Endothelial cell of umbilical vein (primary cell): ENCODE results near the gene FEZF2. TPM values are rescaled to one million over a fixed set of nuclear protein-coding genes. Genes with fewer than 3 reads are reported as not detected.
A peak's percentile ranks its signal among the peaks of the same experiment; 100 is the strongest.

Source experiments
- BruUV-seq: library from RNA; stranded (reverse); fragments of 400-500 nt; replicated peaks from 2 replicates; lab custom pipeline; 2021; lab: Mats Ljungman, UMichigan
- CTCF ChIA-PET: fragments of 300-600, 350-600 bp; sonication (Branson Sonifier 250); formaldehyde crosslinking; loops from one replicate; lab custom pipeline; 2021; ENCODE audit warnings: antibody characterized with exemption, inconsistent platforms; lab: Charles Lee
- POLR2A ChIA-PET: fragments of 300-600, 350-600 bp; sonication (Branson Sonifier 250); formaldehyde crosslinking; loops from one replicate; lab custom pipeline; 2021; ENCODE audit warnings: antibody characterized with exemption, inconsistent platforms; lab: Charles Lee
- DNase-seq: peaks from one replicate; pipeline ENCODE4 v3.0.0-alpha.2; 2011; ENCODE audit warnings: low read depth, low spot score
- FAIRE-seq: peaks from 2 replicates; lab custom pipeline; 2011; peaks lifted over from hg19 to GRCh38; lab: Jason Lieb, UNC
- H2AFZ ChIP-seq: 2 replicates; pipeline ENCODE4 v1.6.0; 2012; ENCODE audit warnings: low read depth, low read length, control low read depth, inconsistent platforms
- H3K27ac ChIP-seq: 2 replicates; pipeline ENCODE4 v1.5.1; 2011; ENCODE audit warnings: low read depth, mild to moderate bottlenecking, control low read depth, low read length, moderate library complexity; ENCODE audit not compliant: insufficient read depth
- H3K27me3 ChIP-seq, 2 experiments: 2 replicates each; pipeline versions ENCODE4 v1.6.0 to v1.6.1; 2011; ENCODE audit warnings: low read length in 2 of 2, mixed read lengths in 1 of 2; ENCODE audit not compliant: control insufficient read depth in 2 of 2, insufficient read depth in 2 of 2
- H3K36me3 ChIP-seq, 2 experiments: 2 replicates in 1 of 2; 3 replicates in 1 of 2; pipeline ENCODE4 v1.5.1; 2011; ENCODE audit warnings: low read length in 2 of 2, mild to moderate bottlenecking in 1 of 2, moderate library complexity in 1 of 2; ENCODE audit not compliant: control insufficient read depth in 2 of 2, insufficient read depth in 2 of 2; ENCODE audit errors: extremely low read depth in 1 of 2
- H3K4me1 ChIP-seq: 3 replicates; pipeline ENCODE4 v1.5.1; 2011; ENCODE audit warnings: mild to moderate bottlenecking, low read length; ENCODE audit not compliant: control insufficient read depth, insufficient read depth; ENCODE audit errors: extremely low read depth
- H3K4me2 ChIP-seq: 2 replicates; pipeline ENCODE4 v1.6.1; 2011; ENCODE audit warnings: low read length, control low read depth, mixed read lengths; ENCODE audit not compliant: insufficient read depth
- H3K4me3 ChIP-seq, 3 experiments: fragments of 200-600 bp in 1 of 3; sonication (generic), shearing (Covaris generic) in 1 of 3; replicated peaks in 1 of 3; 2 replicates each; pipeline ENCODE4 v1.5.1; 2011 to 2016; ENCODE audit warnings: control low read depth in 3 of 3, low read length in 3 of 3, mild to moderate bottlenecking in 2 of 3, inconsistent platforms in 1 of 3, low read depth in 1 of 3, moderate library complexity in 1 of 3; ENCODE audit not compliant: insufficient read depth in 1 of 3
- H3K79me2 ChIP-seq: 2 replicates; pipeline ENCODE4 v1.6.0; 2012; ENCODE audit warnings: low read length, inconsistent platforms; ENCODE audit not compliant: control insufficient read depth, insufficient read depth
- H3K9ac ChIP-seq: replicated peaks from 2 replicates; pipeline ENCODE3; 2011; ENCODE audit warnings: low read length, control low read depth; ENCODE audit not compliant: insufficient read depth; ENCODE audit errors: extremely low read depth
- H3K9me1 ChIP-seq: replicated peaks from 3 replicates; pipeline ENCODE4 v1.6.0; 2011; ENCODE audit warnings: mild to moderate bottlenecking, low read length; ENCODE audit not compliant: control insufficient read depth, insufficient read depth; ENCODE audit errors: extremely low read depth
- H3K9me3 ChIP-seq: replicated peaks from 2 replicates; pipeline ENCODE4 v1.5.1; 2012; ENCODE audit warnings: low read length, inconsistent platforms; ENCODE audit not compliant: control insufficient read depth, insufficient read depth
- H4K20me1 ChIP-seq: replicated peaks from 2 replicates; pipeline ENCODE3; 2011; ENCODE audit warnings: mild to moderate bottlenecking, low read length; ENCODE audit not compliant: control insufficient read depth, insufficient read depth; ENCODE audit errors: extremely low read depth
- EZH2 ChIP-seq: IDR thresholded peaks from 2 replicates; pipeline ENCODE4 v1.6.1; 2012; ENCODE audit warnings: borderline replicate concordance, low read depth, mild to moderate bottlenecking, moderate library complexity, low read length, inconsistent platforms; ENCODE audit not compliant: severe bottlenecking
- GATA2 ChIP-seq: IDR thresholded peaks from 2 replicates; pipeline ENCODE4 v1.7.0; 2011; ENCODE audit warnings: low read depth, mild to moderate bottlenecking, moderate library complexity, mixed read lengths, low read length; ENCODE audit not compliant: insufficient read length, insufficient read depth
- dilution Hi-C: fragments of 300-500 bp; cut with MboI; formaldehyde crosslinking; loops from one replicate; pipeline ENCODE4 v1.15.0; 2019; ENCODE audit warnings: low sequenced_read_pairs; ENCODE audit not compliant: extremely low pct_ligation_motif_present
- intact Hi-C: fragments of 100-400 bp; cut with micrococcal nuclease; formaldehyde crosslinking; loops from one replicate; pipeline ENCODE4 v1.10.0; 2022
- polyA plus RNA-seq, 4 experiments: library from polyadenylated mRNA; depleted of rRNA in 3 of 4; stranded (reverse) in 3 of 4; unstranded in 1 of 4; fragments of >200 nt; gene quantifications; 2 replicates each; pipeline versions ENCODE4 v1.2.1 to v1.2.3, GENCODE V29; 2011 to 2012; ENCODE audit warnings: missing spikeins in 1 of 4
- total RNA-seq: library from RNA; stranded (reverse); gene quantifications from 2 replicates; pipeline ENCODE4 v1.2.3, GENCODE V29; 2021
- TF ChIP-seq, protein P1 (sequence below), 2 donors: IDR thresholded peaks; 1 replicate in 1 of 2; 2 replicates in 1 of 2; pipeline ENCODE4 v1.5.1; 2011; ENCODE audit warnings: low read length in 2 of 2, mild to moderate bottlenecking in 2 of 2, moderate library complexity in 2 of 2, control low read depth in 1 of 2, inconsistent platforms in 1 of 2, low read depth in 1 of 2; ENCODE audit not compliant: insufficient read depth in 1 of 2; ENCODE audit errors: extremely low read depth in 1 of 2

FEZF2 gene
- total and polyA plus RNA-seq, 2 donors (not counting 3 experiments of a cell fraction or from before 2014, with no cell fraction given): not detected

DNA sequence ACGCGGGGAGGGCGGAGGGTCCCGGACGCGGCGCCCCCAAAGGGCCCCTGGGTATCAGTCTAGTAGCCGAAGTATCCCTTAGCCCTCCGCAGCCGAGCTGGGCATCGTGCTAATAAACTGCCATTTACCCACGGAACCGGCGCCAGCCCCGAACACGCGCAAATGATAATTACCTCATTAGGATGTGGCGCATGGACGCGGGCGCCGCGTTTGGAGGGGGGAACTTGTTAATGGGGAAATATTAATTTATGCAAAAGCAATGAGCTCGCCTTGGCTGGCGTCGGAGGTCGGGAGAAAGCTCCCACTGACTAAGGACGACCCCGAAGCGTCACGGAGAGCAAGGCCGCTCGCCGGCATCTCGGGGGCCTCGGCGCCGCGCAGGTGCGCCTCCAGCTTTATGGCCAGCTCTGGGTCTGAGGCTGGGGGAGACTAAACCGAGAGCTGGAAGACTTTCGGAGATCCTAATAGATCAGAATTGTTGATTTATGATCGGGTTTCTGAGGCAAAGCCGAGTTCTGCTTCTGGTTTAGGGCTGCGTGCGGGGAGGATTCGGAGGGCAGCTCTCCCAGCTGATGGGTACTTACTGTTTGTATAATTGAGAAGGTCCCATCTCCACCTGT lies 474 bp upstream of the FEZF2 start:
- no peak overlapping the region for H3K27ac ChIP-seq
- H4K20me1 ChIP-seq: no peaks in the 10 kb centered on the region
- H3K36me3 ChIP-seq: no peaks in the 10 kb centered on the region
- H2AFZ ChIP-seq: no peak overlapping the region
- intact Hi-C loops: no loop called here
- POLR2A ChIA-PET: no interaction called here
- no peaks in the 10 kb centered on the region for H3K79me2 ChIP-seq
- no peak for FAIRE-seq
- no TSS peak for BruUV-seq
- H3K9me1 ChIP-seq: no peaks in the 10 kb centered on the region
- DNase-seq: no peak
- H3K9ac ChIP-seq: no peak overlapping the region
- CTCF ChIA-PET: interaction anchor here (1.0 kb wide), 1 partner anchor 10 kb away, joined by 3 read pairs; no protein-coding TSS in a partner anchor
- dilution Hi-C loops: no loop called here
- no peaks in the 10 kb centered on the region for H3K4me1 ChIP-seq
- H3K4me2 ChIP-seq: peak overlapping the region; percentile 55
- peaks cover 89 to 98% of the 10 kb centered on the region in 2 experiments for H3K27me3 ChIP-seq
- TF ChIP-seq EZH2: peak; percentile 91
- TF ChIP-seq, protein P1, sequence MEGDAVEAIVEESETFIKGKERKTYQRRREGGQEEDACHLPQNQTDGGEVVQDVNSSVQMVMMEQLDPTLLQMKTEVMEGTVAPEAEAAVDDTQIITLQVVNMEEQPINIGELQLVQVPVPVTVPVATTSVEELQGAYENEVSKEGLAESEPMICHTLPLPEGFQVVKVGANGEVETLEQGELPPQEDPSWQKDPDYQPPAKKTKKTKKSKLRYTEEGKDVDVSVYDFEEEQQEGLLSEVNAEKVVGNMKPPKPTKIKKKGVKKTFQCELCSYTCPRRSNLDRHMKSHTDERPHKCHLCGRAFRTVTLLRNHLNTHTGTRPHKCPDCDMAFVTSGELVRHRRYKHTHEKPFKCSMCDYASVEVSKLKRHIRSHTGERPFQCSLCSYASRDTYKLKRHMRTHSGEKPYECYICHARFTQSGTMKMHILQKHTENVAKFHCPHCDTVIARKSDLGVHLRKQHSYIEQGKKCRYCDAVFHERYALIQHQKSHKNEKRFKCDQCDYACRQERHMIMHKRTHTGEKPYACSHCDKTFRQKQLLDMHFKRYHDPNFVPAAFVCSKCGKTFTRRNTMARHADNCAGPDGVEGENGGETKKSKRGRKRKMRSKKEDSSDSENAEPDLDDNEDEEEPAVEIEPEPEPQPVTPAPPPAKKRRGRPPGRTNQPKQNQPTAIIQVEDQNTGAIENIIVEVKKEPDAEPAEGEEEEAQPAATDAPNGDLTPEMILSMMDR (IDR thresholded peaks at IDR 0.05; ENCODE audit: extremely low read depth in 1 of 2, insufficient read depth in 1 of 2, low read depth in 1 of 2, low read length in 2 of 2): no peak
- no peaks in the 10 kb centered on the region for H3K9me3 ChIP-seq
- peak overlapping the region in 1 of 3 experiments; percentile 32 for H3K4me3 ChIP-seq

DNA sequence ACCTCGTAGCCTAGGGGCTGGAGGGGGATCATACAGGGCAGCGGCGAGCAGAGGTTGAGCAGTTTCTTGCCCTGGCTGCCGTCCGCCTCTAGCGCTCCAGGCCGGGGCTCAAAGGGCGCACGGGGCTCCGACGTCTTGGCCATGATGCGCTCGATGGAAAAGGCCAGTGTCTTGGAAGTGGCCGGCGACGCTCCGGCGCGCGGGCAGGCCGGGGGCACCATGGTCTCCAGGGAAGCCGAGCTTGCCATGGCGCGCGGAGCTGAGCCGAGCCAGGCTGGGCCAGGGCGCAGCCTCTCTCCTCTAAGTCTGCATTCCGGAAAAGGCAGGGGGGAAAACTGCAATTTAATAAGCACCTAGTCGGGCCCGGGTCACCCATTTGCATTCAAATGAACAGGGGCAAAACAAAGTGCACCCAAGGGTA lies 719 bp downstream of the FEZF2 start:
- DNase-seq (no peak), FAIRE-seq (no peak)
- Histone ChIP-seq H3K79me2 (no peaks in the 10 kb centered on the region), H3K9me1 (no peaks in the 10 kb centered on the region), H2AFZ (no peak overlapping the region), H3K27ac (no peak overlapping the region), H3K9ac (no peak overlapping the region), H4K20me1 (no peaks in the 10 kb centered on the region), H3K9me3 (no peaks in the 10 kb centered on the region), H3K4me1 (no peaks in the 10 kb centered on the region), H3K4me2 (no peak overlapping the region), H3K27me3 (peaks cover 87 to 99% of the 10 kb centered on the region in 2 experiments), H3K36me3 (no peaks in the 10 kb centered on the region), H3K4me3 (no peak overlapping the region)
- CTCF ChIA-PET: no interaction called here
- dilution Hi-C loops: no loop called here
- BruUV-seq: no TSS peak
- intact Hi-C loops: no loop called here
- TF ChIP-seq GATA2 (no peak), EZH2 (peak; percentile 44)
- POLR2A ChIA-PET: no interaction called here
